NCI-H345 treated with DMSO at 0.1 percent for 48 hours (cell line): ENCODE results near the gene TMX2.

Source experiments
- DNase-seq: peaks from one replicate; lab custom pipeline; 2025; ENCODE audit not compliant: unreplicated experiment; lab: John Stamatoyannopoulos, UW

TMX2 gene

DNA sequence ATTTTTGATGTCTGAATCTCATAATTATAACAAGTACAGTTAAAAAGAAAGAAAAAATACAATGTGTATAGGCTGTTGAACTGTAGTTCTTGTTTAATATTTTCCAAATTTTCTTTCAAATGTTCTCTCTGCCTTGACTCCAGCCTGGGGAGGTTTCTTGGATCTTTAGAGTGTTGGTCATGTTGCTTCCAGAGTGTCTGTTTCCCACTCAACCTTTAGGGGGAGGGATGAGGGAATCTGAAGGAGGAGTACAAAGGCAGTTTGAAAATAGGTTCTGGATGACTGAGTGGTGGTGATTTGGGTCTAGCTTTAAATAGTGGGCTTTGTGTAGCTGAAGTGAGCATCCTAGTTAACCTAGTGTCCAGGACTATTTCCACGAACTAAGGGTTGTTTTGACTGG is 51.2 kb downstream of the TMX2 start:
- no peak for DNase-seq

DNA sequence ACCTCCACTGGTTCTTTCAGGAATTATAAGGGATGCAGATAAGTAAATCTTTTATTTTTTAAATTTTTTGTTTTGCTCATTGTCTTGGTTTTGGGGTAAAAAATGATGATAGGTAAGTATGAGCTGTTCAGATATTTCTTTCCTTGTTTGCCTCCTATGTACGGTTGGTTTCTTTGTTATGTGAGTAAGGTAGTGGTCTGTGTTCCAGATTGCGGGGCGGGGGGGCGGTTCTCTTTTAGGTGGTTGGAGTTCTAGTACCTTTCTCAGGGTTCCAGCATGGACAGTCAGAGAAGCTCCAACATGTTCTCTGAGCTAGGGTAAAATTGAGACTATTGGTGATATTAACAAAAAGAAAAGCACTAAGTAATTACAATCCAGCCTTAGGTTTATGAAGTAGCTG is 51.6 kb downstream of the TMX2 start:
- no peak for DNase-seq

DNA sequence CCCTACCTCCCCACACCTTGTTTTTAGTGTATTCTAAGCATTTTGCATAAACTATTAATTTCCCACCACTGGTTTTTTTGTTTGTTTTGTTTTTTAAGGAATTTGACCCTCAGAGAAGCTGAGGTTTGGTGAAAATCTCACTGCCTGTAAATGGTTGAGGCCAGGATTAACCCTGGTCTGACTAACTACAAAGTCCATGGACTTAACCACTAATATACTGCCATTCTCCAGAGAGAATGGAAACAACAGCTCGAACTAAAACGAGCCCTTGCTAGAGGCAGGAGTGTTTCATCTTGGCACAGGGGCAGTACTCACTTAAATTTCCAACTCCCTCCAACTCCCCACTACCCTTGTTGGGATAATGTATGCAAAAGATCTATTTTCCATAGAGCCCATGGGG is 52.2 kb downstream of the TMX2 start:
- DNase-seq, result no peak

DNA sequence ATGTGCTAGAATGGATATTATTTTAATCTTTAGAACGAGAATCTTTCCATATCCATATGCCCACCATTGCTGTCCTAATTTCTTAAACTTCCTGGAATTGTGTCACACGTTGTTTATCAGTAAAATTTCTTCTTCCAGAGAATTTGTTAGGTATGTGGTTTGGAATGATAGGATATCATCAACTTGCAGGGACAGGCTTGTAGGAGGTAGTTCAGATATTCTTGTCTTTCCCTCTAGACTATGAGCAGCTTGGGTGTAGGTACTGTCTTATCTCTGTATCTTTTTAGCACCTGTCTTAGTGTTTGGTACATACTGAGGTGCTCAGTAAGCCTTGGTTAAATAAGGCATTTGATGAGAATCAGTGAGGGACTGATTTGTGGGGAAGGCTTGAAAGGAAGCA is 52.6 kb downstream of the TMX2 start:
- DNase-seq, result no peak

DNA sequence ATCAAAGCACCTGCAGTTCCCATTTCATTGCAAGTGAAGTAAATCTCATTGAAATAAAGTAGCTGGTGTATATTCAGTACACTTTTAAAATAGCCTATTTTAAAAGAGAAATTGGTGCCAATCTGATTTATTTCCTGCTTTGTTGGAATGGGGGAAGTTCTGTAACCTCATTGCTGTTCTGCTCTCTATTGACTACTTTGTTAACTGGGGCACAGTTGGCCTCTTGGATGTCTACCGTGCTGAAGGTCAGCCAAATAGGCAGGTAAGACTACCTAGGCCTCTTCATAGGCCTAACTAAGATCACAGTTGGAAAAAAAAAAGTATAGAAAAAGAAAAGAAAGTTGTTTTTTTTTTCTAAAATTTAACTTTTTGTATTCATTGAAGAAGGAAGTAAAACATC is 58.4 kb downstream of the TMX2 start:
- DNase-seq, result no peak

DNA sequence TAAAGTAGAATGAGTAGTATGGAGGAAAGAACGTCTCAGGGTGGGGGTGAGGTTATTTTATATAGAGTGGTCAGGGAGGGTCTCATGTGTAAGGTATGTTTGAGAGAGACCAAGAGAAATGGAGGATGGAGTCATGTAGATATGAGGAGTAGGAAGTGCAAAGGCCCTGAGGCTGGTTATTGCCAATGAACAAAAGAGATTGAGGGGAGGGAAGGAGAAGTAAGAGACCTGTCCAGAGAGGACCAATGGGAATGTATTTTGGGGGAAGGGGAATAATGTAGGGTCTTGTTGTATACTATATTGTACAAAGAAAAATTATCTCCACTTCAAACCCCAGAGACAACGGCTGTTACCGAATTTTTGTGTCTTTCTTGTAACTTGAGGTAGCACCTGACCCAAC is 59.0 kb downstream of the TMX2 start:
- DNase-seq, result no peak

DNA sequence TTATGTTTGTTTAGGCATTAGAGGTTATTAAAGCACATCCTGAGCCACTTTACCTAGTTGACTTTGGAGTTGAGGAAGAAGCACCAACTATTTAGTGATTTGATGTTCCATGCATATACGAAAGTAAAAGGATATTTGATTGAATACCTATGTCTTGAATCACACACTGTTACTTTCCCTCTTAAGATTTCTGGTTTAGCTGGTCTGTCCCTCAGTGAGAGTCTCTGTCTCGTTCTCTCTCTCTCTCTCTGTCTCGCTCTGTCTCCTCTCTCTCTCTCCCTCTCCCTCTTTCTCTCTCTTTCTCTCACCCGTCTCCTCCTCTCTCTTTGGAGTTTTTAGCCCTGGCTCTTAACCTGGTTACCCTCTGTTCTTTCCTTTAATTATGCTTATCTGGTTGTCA is 60.2 kb downstream of the TMX2 start:
- DNase-seq, result no peak

DNA sequence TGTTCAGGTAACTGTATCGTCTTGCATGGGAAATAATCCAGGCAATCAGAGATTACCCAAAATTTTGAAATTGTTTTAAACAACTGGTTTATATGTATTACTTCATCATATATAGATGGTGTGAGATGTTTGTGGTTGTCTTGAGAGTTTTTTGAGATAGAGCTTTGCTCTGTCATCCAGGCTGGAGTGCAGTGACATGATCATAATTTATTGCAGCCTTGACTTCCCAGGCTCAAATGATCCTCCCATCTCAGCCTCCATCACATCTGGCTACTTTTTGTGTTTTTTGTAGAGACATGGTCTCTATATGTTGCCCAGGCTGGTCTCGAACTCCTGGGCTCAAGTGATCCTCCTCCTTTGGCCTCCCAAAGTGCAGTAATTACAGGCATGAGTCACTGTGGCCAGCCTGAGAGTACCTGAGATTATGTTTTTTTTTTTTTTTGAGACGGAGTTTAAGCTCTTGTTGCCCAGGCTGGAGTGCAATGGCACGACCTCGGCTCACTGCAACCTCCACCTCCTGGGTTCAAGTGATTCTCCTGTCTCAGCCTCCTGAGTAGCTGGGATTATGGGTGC is 60.7 kb downstream of the TMX2 start:
- no peak for DNase-seq

DNA sequence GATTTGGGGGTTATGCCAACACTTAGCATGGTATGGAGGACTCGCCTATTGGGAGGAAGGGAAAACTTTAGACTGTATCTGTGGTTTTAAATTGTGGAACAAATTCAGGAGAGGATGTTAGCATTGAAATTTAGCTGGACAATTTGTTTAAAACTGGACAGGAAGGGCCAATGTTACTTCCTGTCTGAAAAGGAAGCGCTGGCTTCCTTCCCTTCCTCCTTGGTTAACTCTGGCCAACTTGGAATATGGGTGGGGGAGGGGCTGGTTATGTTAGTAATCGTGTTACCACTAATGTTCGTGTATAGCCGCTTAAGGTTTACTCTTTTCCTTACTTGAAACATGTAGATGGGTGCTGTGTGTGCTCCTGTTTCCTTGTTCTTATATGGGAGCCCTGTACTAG is 63.1 kb downstream of the TMX2 start:
- no peak for DNase-seq

DNA sequence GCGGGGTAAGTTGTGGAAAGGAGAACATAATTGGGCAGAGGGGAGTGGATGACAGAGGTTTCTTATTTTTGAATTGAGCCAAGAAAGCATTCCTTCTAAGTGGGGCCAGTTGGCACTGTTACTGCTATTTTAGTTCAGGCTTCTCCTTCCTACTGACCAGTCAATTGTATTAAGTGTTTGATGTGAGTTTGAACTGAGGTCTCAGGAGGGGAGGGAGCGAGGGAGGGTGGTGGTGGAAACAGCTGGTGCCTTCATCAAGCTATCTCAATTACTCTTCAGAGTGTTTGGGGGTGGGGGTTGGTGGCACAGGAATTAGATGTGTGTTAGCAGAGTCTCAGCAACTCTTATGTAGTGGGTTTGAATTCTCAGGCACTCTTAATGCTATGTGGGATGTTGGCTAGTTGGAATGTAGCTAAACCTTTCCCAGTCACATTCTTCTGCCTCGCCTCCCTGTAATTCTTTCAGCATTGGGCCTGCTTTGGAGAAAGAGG is 63.7 kb downstream of the TMX2 start:
- no peak for DNase-seq

DNA sequence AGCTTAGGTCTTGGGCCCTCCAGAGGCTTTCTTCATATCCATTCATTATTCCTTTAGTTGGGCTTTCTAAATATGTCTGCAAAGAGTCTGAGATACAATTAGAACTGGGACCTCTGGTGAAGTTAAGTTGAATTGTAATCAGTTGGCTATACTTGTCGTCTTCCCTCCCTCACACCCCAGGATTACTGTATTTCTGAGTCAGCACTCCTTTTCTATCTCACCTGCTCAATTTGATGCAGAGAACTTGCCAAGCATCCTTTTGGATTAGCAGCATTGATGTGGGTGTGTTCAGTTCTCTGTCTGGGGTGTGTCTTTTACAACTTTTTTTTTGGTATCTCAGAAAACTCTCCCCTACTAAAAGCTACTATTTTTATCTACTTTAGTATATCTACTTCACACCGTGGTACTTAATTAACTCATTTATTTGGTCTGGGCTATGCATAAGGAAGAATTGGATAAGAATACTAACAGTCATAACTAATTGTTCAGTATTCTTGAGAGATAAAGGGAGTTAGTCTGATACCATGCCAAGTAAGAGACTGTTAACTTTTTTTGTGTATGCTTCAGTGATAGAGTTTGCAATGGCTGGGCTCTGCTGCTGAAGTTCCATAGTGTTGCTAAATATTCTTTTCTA is 64.3 kb downstream of the TMX2 start:
- no peak for DNase-seq

DNA sequence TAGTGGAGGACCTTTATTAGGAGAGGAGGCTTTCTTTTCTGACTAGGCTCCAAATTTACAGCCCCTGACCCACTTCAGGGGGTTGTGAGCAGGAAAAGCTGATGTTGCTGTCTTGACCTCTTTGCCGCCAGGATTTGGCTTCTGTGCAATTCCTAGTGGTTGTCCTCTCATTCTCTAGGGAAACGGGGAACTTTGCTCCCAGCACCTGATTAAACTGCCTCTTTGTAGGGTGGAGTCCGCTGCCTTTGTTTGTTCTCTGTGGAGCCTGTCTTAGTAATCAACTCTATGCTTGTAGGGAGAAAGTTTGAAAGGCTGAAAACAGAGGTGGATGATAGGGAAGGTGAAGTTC is 65.5 kb downstream of the TMX2 start:
- no peak for DNase-seq

DNA sequence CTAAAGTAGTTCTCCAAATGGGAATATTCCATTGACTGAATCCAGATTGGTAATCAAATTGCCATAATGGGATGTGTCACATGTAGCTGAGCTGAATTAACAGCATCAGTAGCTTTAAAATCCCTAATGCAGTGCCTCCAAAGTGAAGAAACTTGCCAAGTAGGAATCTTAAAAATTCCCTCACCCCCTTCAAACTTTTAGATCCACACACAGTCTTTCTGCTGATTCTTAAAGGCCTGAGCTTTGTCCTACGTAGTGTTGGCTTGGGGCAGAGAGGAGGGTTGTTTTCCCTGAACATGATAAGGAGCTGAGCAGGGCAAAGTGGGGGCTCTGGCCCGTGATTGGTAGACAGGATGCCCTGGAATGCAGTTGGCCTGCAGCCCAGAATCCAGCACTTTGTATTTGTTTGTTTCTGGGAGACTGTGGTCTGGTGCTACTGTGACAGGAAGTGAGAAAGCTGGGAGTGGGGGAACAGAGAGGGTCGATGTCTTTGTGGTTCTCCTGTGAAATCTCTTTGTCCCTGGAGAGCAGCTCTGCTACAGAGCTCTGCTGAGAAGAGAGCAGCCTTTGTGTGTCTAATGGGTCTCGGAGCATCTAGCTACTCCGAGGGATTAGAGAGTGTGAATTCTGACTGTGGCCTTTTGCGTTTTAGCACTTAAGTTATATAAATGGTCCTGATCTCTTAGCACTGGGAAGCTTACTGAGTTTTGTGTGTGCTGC is 66.1 kb downstream of the TMX2 start:
- no peak for DNase-seq

DNA sequence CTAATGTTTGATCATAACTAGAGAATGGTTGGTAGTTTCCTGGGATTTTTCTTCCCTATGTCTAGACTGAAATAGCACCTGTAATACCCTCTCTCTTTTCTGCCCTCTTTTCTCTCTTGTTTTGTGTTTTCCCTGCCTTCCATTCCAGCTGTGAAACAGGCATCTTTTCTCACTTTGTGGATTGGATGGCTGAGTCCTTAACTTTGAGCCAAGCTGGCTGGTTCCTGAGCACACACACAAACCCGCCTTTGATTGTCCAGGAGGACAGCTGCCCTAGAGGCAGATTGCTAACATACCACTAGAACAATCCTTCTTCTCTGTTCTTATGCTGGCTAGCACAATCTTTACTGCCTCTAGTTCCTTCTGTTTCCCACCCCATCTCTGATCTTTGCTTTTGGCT is 66.9 kb downstream of the TMX2 start:
- DNase-seq, result no peak

DNA sequence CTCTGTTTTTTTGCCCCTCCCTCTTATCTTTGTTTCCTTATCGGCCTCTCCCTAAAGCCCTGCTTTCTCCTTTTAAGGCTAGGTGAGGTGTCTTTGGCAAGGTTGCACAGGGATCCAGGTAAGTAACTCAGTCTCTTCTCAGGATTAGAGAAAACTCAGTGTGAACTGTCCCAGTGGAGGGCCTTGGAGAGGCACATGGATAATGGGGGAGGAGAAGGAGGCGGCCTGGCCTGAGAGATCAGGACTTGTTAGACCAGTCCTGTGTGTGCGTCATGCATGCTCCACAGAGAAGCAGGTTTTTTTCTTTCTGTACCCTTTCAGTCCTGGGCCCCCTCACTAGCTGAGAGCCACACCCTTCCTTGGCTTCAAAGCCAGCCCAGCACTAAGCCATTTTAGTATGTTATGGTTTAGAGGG is 69.1 kb downstream of the TMX2 start:
- DNase-seq, result no peak

DNA sequence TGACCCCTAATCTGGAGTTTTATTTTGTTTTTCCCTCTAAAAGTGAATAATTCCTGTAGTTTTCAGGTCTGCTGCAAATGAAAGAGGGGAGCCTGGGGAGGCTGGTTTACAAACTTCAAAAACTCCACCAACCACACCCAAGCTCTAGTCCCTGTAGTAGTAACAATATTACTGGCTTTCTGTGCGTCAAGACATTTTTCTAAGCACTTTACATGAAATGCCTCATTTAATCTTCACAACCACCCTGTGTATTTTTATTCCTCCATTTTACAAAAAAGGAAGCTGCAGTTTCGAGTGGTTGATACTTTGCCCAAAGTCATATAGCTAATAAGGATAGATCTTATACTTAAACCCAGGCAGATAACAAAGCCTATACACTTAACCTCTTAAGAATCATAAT is 72.7 kb downstream of the TMX2 start:
- no peak for DNase-seq

DNA sequence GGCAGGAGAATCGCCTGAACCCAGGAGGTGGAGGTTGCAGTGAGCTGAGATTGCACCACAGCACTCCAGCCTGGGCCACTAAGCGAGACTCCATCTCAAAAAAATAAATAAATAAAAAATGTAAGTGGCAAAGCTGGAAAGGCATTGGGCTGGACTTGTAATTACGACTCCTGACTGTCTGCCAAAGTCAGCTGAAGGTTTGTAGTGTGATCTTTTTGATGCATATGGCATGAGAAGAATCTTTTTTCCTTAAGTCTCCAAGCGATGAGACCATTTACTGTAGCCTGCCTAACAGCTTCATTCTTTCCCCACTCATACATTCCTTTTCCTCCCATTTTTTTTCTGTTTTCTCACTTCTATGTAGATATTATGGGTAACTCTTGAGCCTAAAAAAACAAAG is 74.0 kb downstream of the TMX2 start:
- DNase-seq, result no peak

DNA sequence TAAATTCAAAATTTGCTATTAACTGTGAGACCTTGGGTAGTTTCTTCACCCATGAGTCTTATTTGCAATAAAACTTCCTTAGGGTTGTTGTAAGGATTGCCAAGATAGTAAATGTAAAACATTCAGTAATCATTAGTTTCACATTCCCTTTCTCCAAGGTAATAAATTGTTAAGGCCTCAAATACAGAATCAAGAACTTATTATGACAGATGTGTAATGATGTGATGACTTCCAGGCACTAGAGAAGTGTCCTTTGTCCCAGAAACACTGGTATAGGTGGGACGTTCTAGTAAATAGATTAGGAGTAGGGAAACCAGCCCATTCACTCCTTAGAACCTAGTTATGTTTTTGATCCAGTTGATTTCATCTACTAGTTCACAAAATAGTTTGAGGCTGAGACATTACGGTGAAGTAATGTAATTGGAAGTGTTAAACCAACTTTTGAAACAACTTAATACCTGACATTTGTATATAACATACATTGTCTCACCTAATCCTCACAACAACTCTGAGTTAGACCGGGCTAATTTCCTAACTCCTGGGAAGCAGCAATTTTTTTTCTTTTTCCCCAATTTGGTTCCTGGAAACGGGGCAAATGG is 74.7 kb downstream of the TMX2 start:
- no peak for DNase-seq

DNA sequence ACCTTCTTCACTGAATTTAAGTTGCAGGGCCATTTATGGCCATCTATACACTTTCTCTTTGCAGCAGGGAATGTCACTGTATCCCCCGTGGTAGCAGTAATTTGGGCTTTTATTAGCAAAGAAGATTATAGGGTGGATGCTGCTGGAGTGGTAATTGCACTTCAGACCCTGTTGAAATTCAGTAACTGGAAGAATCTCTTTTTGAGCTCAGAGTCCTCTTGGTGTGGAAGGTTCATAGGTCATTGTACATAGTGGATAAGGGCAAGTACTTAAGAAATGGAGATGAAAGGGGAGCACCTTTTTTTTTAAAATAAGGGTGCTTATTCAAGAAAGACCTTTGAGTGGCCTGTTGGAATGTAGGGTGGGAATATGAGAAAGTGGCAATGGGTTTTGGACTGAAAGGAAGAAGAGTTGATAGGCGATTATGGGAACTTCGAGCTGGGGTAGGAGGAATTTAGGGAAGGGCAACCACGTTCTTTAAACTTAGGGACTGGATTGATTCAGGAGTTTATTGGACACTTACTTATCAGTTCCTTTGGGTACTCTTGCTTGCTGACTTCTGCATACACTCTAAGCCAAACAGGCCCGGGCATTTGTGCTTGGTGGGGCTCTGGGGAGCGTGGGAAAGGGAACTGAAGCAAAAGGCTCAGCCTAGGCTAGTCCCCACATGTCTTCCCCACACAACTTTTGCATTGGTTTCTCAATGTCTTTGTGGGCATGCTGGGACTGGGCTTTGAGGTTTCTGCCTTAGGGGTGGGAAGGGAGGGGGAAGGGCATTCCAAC is 75.7 kb downstream of the TMX2 start:
- no peak for DNase-seq

DNA sequence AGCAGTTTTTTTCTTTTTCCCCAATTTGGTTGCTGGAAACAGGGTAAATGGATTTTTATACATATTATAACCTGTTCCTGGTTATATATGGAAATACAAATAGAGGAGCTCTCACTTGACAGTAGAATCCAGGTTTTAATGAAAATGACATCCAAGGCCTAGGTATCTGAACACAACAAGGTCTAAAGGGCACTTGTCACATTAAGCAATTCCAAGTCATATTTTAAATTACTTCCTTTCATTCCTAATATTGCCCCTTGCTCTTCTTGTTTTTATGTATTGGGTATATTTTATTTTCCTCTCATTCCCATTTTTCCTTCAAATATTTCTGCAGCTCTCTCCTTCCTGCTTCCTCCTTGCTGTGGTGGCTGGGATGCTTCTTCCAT is 76.3 kb downstream of the TMX2 start:
- no peak for DNase-seq
